ENCODE results near the gene TEX26. TPM values are rescaled to one million over a fixed set of nuclear protein-coding genes. Genes with fewer than 3 reads are reported as not detected.

TEX26 gene
- total RNA-seq, 4 donors from 2014 or later: 1.2 TPM; not detected in 3

GRCh38 chr13:31022288-31022895, 89.9 kb downstream of the TEX26 start:
- no peaks in the 10 kb centered on the region for H3K9me3 ChIP-seq
- no peaks in the 10 kb centered on the region for H3K36me3 ChIP-seq
- intact Hi-C loops (cut with DNase I; ENCODE audit: low total_unique reads): no loop called here
- H3K4me1 ChIP-seq: no peaks in the 10 kb centered on the region
- TF ChIP-seq, protein P1, sequence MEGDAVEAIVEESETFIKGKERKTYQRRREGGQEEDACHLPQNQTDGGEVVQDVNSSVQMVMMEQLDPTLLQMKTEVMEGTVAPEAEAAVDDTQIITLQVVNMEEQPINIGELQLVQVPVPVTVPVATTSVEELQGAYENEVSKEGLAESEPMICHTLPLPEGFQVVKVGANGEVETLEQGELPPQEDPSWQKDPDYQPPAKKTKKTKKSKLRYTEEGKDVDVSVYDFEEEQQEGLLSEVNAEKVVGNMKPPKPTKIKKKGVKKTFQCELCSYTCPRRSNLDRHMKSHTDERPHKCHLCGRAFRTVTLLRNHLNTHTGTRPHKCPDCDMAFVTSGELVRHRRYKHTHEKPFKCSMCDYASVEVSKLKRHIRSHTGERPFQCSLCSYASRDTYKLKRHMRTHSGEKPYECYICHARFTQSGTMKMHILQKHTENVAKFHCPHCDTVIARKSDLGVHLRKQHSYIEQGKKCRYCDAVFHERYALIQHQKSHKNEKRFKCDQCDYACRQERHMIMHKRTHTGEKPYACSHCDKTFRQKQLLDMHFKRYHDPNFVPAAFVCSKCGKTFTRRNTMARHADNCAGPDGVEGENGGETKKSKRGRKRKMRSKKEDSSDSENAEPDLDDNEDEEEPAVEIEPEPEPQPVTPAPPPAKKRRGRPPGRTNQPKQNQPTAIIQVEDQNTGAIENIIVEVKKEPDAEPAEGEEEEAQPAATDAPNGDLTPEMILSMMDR (IDR thresholded peaks at IDR 0.05): no peak
- TF ChIP-seq POLR2A (IDR thresholded peaks at IDR 0.05): no peak
- no peak overlapping the region for H3K27ac ChIP-seq
- H3K27me3 ChIP-seq: no peaks in the 10 kb centered on the region
- DNase-seq: no peak
- no peak overlapping the region for H3K4me3 ChIP-seq

DNA sequence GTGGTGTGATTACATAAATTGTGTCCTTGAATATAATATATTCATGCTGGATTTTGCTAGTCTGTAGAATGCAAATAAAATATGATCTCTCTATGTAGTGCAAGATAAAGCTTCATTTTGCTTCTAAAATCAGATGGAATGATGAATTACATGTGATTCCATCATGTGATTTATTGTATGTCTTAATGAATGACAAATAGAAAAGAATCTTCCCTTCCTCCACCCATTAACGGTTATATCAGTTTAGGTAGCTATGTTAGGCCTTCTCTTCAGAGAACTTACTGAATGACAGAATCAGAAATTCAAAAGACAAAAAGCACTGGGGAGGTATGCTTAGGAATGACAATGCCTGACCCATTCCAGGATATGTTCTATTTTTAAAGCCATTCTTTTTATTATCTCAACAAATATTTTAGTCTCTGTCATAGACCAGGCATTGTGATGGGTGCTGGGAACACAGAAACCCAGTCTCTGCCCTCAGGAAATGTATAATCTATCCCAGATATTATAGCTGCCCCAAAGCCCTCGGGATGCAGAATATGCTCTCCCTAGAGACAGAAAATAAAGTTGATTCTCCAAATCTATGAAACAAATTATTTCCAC, 90.6 kb downstream of the TEX26 start:
- H3K36me3 ChIP-seq: no peaks in the 10 kb centered on the region
- intact Hi-C loops (cut with DNase I; ENCODE audit: low total_unique reads): no loop called here
- H3K9me3 ChIP-seq: no peaks in the 10 kb centered on the region
- no peak for TF ChIP-seq POLR2A (IDR thresholded peaks at IDR 0.05)
- TF ChIP-seq, protein P1 (IDR thresholded peaks at IDR 0.05): no peak
- DNase-seq: no peak
- no peaks in the 10 kb centered on the region for H3K27me3 ChIP-seq
- no peak overlapping the region for H3K27ac ChIP-seq
- H3K4me1 ChIP-seq: no peaks in the 10 kb centered on the region
- no peak overlapping the region for H3K4me3 ChIP-seq

Other genes starting within 250 kb of the TEX26 start
- 10 to 100 TPM in 2 of 4 donors, 1 to 10 TPM in 2; 4.4 to 40.6 (median 12.7) TPM for gene ALOX5AP, start 197.1 kb upstream of the TEX26 start, total RNA-seq
- 10 to 100 TPM; 16.5 to 45.9 (median 19.1) TPM for gene MEDAG, start 26.4 kb upstream of the TEX26 start, total RNA-seq
- 10 to 100 TPM; 11.3 to 74.7 (median 46.2) TPM for gene HSPH1, start 229.2 kb downstream of the TEX26 start, total RNA-seq